Stimulated activated memory B cell treated with anti-CD40 and anti-IgM and Interleukin-4, amounts not matched to agents 10 μg/mL and 1 μg/mL and 100 μg/mL, for 72 hours (primary cell): Measurements from ENCODE around the gene PARD3.

Experiments used
- ATAC-seq: fragments of 150-1000 bp; cut with Tn5 transposase; 2 replicates; pipeline ENCODE4 v1.10.0; 2021
- H3K27ac Mint-ChIP-seq: one replicate; pipeline ENCODE4 v1.8.0; 2022; ENCODE audit warnings: mild to moderate bottlenecking, mixed read lengths
- H3K27me3 Mint-ChIP-seq: one replicate; pipeline ENCODE4 v1.8.0; 2022; ENCODE audit warnings: mixed read lengths
- H3K36me3 Mint-ChIP-seq: one replicate; pipeline ENCODE4 v1.8.0; 2022; ENCODE audit warnings: mixed read lengths
- H3K4me1 Mint-ChIP-seq: one replicate; pipeline ENCODE4 v1.8.0; 2022; ENCODE audit warnings: mixed read lengths
- H3K4me3 Mint-ChIP-seq: one replicate; pipeline ENCODE4 v1.8.0; 2022; ENCODE audit warnings: mild to moderate bottlenecking, moderate library complexity, mixed read lengths
- H3K9me3 Mint-ChIP-seq: one replicate; pipeline ENCODE4 v1.8.0; 2022; ENCODE audit warnings: mixed read lengths

The PARD3 gene

DNA sequence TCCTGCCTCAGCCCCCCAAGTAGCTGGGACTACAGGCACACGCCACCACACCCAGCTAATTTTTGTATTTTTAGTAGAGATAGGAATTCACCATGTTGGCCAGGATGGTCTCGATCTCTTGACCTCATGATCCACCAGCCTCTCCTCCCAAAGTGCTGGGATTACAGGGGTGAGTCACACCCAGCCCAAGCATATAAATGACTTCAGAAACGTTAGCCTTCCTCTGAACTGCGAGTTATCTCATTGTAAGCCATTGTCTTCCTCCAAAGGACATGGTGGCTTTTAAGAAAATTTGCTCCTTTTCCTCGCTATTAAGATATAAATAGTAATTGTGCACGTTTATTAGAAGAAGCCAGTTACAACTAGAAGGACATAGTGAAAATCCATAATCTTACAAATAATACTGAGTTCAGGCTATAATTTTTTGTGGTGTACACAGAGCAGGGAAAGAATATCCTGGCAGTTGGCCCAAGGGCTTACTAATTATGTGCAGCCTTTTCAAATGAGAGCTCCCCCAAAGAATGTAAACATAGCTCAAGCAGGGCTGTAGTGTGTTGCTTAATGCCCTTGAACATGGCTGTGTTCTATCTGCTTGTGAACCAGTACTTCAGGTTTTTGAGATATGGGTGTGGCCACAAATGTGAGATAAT is 495.8 kb downstream of the PARD3 start:
- Mint-ChIP-seq H3K4me1 (no peaks in the 10 kb centered on the region), H3K27me3 (no peaks in the 10 kb centered on the region), H3K36me3 (no peaks in the 10 kb centered on the region), H3K27ac (no peak overlapping the region), H3K4me3 (no peak overlapping the region), H3K9me3 (no peaks in the 10 kb centered on the region)
- ATAC-seq, result no peak

GRCh38 chr10:34316154-34316553 is 498.9 kb downstream of the PARD3 start:
- no peaks in the 10 kb centered on the region for H3K27me3 Mint-ChIP-seq
- no peak overlapping the region for H3K27ac Mint-ChIP-seq
- no peak overlapping the region for H3K4me3 Mint-ChIP-seq
- H3K36me3 Mint-ChIP-seq, result no peaks in the 10 kb centered on the region
- H3K9me3 Mint-ChIP-seq, result no peaks in the 10 kb centered on the region
- H3K4me1 Mint-ChIP-seq, result no peaks in the 10 kb centered on the region
- no peak for ATAC-seq

- ATAC-seq, result no peak
- no peaks in the 10 kb centered on the region for H3K27me3 Mint-ChIP-seq
- H3K9me3 Mint-ChIP-seq, result no peaks in the 10 kb centered on the region
- H3K27ac Mint-ChIP-seq, result no peak overlapping the region
- no peak overlapping the region for H3K4me3 Mint-ChIP-seq
- H3K36me3 Mint-ChIP-seq, result no peaks in the 10 kb centered on the region
- no peaks in the 10 kb centered on the region for H3K4me1 Mint-ChIP-seq
Observed at GRCh38 chr10:34314457-34314856, 500.6 kb downstream of the PARD3 start.

- Mint-ChIP-seq H3K4me3 (no peak overlapping the region), H3K9me3 (peaks cover 1% of the 10 kb centered on the region)
Observed at GRCh38 chr10:34313888-34314287, 501.2 kb downstream of the PARD3 start.

DNA sequence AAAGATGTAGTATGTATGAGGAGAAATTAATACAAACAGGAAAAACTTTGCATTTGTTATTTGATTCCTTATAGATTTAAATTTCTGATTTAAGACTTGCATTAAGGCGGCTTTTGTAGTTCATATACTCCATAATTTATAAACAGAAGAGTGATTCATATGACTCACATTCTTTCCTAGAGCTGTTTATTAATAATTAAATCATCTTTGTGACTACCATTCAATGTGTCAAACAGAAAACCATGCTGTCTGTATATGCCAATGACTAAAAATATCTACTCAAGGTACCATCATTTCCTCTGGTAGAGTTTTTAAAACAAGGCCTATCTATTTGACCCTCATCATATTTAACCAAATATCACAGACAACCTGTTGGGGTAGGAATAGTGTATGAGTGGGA is 501.7 kb downstream of the PARD3 start:
- no peak for ATAC-seq
- Mint-ChIP-seq H3K36me3 (no peaks in the 10 kb centered on the region), H3K27ac (no peak overlapping the region), H3K4me1 (no peaks in the 10 kb centered on the region), H3K9me3 (peaks cover 3% of the 10 kb centered on the region), H3K4me3 (no peak overlapping the region), H3K27me3 (no peaks in the 10 kb centered on the region)

More at GRCh38 chr10:34313888-34314287, 501.2 kb downstream of the PARD3 start:
- ATAC-seq, result no peak
- Mint-ChIP-seq H3K36me3 (no peaks in the 10 kb centered on the region), H3K27me3 (no peaks in the 10 kb centered on the region), H3K27ac (no peak overlapping the region), H3K4me1 (no peaks in the 10 kb centered on the region)

- H3K27me3 Mint-ChIP-seq, result no peaks in the 10 kb centered on the region
- no peaks in the 10 kb centered on the region for H3K4me1 Mint-ChIP-seq
- no peaks in the 10 kb centered on the region for H3K36me3 Mint-ChIP-seq
- no peak overlapping the region for H3K27ac Mint-ChIP-seq
- peaks cover 3% of the 10 kb centered on the region for H3K9me3 Mint-ChIP-seq
- H3K4me3 Mint-ChIP-seq, result no peak overlapping the region
- ATAC-seq, result no peak
Observed at GRCh38 chr10:34311679-34312078, 503.4 kb downstream of the PARD3 start.

GRCh38 chr10:34310234-34310633 is 504.9 kb downstream of the PARD3 start:
- Mint-ChIP-seq H3K36me3 (no peaks in the 10 kb centered on the region), H3K4me1 (no peaks in the 10 kb centered on the region), H3K27me3 (no peaks in the 10 kb centered on the region), H3K9me3 (peaks cover 3% of the 10 kb centered on the region), H3K4me3 (no peak overlapping the region), H3K27ac (no peak overlapping the region)
- no peak for ATAC-seq

DNA sequence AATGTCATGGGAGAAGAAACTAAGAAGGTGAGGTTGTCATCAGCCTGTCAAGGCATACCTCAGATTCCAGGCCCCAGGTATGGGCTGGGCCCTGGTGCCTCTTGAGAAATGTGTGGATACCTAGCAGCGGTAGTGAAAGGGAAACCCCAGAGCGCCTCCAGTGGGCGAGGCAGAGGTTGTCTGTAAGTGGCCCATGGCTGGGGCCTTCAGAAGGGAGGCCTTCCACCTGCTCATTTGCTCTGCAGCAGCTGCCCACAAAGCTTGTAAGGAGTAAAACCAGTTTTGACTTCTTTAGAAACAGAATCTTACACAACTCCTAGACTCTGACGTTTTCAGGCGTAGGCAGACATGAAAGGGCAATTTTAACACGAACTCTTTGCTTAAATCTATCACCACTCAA is 509.9 kb downstream of the PARD3 start:
- Mint-ChIP-seq H3K27ac (no peak overlapping the region), H3K4me3 (no peak overlapping the region), H3K36me3 (no peaks in the 10 kb centered on the region), H3K27me3 (no peaks in the 10 kb centered on the region), H3K9me3 (peaks cover 8% of the 10 kb centered on the region), H3K4me1 (no peaks in the 10 kb centered on the region)
- ATAC-seq, result no peak

DNA sequence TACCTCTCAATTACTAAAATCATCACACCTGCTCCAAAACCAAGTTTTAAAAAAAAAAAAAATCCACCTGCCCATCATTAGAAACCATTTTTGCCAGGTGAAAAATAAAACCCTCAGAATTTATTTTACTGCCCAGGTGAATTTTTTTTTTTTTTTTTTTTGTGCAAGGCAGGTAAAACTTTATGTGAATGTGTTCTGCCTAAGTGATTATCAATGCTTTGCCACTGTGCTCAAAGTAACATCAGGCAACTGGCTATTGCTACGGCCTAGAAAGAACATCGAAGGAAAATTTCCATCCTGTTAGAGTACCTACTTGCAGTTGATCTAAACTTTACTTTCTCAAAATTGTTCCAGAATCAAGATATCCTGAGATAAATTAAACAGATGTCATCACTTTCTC is 512.1 kb downstream of the PARD3 start:
- Mint-ChIP-seq H3K27me3 (no peaks in the 10 kb centered on the region), H3K9me3 (peaks cover 5% of the 10 kb centered on the region), H3K4me3 (no peak overlapping the region), H3K4me1 (no peaks in the 10 kb centered on the region), H3K36me3 (no peaks in the 10 kb centered on the region), H3K27ac (no peak overlapping the region)
- ATAC-seq, result no peak

- H3K27me3 Mint-ChIP-seq, result no peaks in the 10 kb centered on the region
- H3K4me3 Mint-ChIP-seq, result no peak overlapping the region
- peaks cover 5% of the 10 kb centered on the region for H3K9me3 Mint-ChIP-seq
- no peak for ATAC-seq
- H3K4me1 Mint-ChIP-seq, result no peaks in the 10 kb centered on the region
- H3K27ac Mint-ChIP-seq, result no peak overlapping the region
- no peaks in the 10 kb centered on the region for H3K36me3 Mint-ChIP-seq
Observed at GRCh38 chr10:34299105-34299611, 515.9 kb downstream of the PARD3 start.

DNA sequence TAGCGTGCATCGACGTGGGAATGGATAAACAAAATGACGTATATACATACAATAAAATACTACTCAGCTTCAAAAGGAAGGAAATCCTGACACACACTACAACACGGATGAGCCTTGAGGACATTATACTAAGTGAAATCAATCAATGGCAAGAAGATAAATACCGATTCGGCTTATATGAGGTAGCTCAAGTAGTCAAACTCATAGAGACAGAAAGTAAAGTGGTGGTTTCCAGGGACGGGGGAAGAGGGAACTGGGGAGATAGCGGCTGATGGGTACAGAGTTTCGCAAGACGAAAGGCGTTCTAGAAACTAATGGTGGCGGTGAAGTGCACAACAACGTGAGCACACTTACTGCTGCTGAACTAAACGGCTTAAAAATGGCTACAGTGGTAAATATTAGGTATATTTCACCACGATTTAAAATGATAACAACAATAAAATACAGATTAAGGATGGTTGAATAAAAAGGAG is 516.7 kb downstream of the PARD3 start:
- H3K27ac Mint-ChIP-seq, result no peak overlapping the region
- H3K4me3 Mint-ChIP-seq, result no peak overlapping the region
- no peaks in the 10 kb centered on the region for H3K36me3 Mint-ChIP-seq
- H3K27me3 Mint-ChIP-seq, result no peaks in the 10 kb centered on the region
- peaks cover 2% of the 10 kb centered on the region for H3K9me3 Mint-ChIP-seq
- no peak for ATAC-seq
- no peaks in the 10 kb centered on the region for H3K4me1 Mint-ChIP-seq

GRCh38 chr10:34297541-34298345 is 517.4 kb downstream of the PARD3 start:
- H3K4me1 Mint-ChIP-seq, result no peaks in the 10 kb centered on the region
- H3K4me3 Mint-ChIP-seq, result no peak overlapping the region
- ATAC-seq, result no peak
- H3K27me3 Mint-ChIP-seq, result no peaks in the 10 kb centered on the region
- no peaks in the 10 kb centered on the region for H3K36me3 Mint-ChIP-seq
- peaks cover 2% of the 10 kb centered on the region for H3K9me3 Mint-ChIP-seq
- H3K27ac Mint-ChIP-seq, result no peak overlapping the region

GRCh38 chr10:34295142-34295548 is 520.0 kb downstream of the PARD3 start:
- Mint-ChIP-seq H3K36me3 (no peaks in the 10 kb centered on the region), H3K9me3 (no peaks in the 10 kb centered on the region)

DNA sequence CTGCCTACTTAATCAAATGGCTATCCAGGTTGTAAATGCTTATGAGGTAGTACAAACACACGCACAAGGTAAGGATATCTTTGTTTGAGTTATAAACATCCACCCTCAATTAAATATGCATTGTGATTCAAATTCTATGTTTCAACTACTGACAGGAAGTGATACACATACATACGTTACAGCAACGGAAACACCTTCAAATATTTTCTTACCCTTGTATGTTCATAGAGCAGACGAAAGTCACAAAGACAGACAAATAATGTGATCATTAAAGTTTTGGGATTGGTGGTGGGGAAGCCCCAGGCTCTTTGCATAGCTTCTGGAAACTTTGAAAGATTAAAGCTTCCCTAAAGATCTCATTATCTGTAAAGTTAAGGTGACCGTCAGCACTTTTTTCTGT is 521.0 kb downstream of the PARD3 start:
- Mint-ChIP-seq H3K4me3 (no peak overlapping the region), H3K4me1 (no peaks in the 10 kb centered on the region), H3K9me3 (no peaks in the 10 kb centered on the region), H3K27ac (no peak overlapping the region), H3K36me3 (no peaks in the 10 kb centered on the region), H3K27me3 (no peaks in the 10 kb centered on the region)
- no peak for ATAC-seq

More at GRCh38 chr10:34295142-34295548, 520.0 kb downstream of the PARD3 start:
- ATAC-seq, result no peak
- H3K27me3 Mint-ChIP-seq, result no peaks in the 10 kb centered on the region
- H3K4me3 Mint-ChIP-seq, result no peak overlapping the region
- no peaks in the 10 kb centered on the region for H3K4me1 Mint-ChIP-seq
- H3K27ac Mint-ChIP-seq, result no peak overlapping the region

DNA sequence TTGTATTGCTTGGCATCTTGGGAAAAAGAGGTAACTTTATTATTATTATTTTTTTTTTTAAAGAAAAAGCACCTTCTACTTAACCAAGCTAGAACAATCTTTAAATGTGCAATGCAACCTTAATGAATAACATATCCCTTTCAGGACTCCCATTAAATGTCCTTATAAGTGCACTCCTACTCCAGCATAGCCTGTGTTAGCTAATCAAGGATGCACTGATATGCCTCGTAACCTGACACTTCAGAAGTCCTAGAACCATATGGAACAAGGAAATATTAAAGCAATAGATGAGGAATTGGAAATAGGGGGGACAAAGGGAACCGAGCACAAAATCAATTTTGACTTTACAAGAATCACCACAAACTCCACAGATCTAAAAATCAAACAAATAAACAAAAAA is 522.4 kb downstream of the PARD3 start:
- Mint-ChIP-seq H3K4me1 (no peaks in the 10 kb centered on the region), H3K4me3 (no peak overlapping the region), H3K27me3 (no peaks in the 10 kb centered on the region), H3K36me3 (no peaks in the 10 kb centered on the region), H3K27ac (no peak overlapping the region), H3K9me3 (no peaks in the 10 kb centered on the region)
- no peak for ATAC-seq

- Mint-ChIP-seq H3K9me3 (no peaks in the 10 kb centered on the region), H3K27me3 (no peaks in the 10 kb centered on the region), H3K4me3 (no peak overlapping the region), H3K4me1 (no peaks in the 10 kb centered on the region), H3K27ac (no peak overlapping the region), H3K36me3 (no peaks in the 10 kb centered on the region)
- ATAC-seq, result no peak
Observed at GRCh38 chr10:34292194-34292565, 522.9 kb downstream of the PARD3 start.
